Mesenchymal stem cell (in vitro differentiated cells and primary cell): ENCODE results near the gene BCL3.
A peak's percentile ranks its signal among the peaks of the same experiment; 100 is the strongest.

Experiments used
- DNase-seq: peaks from one replicate; pipeline ENCODE4 v3.0.0-alpha.2; 2013
- H2AFZ ChIP-seq: one replicate; pipeline ENCODE4 v1.6.1; 2013; ENCODE audit warnings: low read depth, mild to moderate bottlenecking, control low read depth, inconsistent platforms, low read length, moderate library complexity
- H2AK5ac ChIP-seq: 2 replicates; pipeline ENCODE4 v1.6.1; 2013; ENCODE audit warnings: low read length, moderate library complexity, mild to moderate bottlenecking, inconsistent platforms; ENCODE audit not compliant: severe bottlenecking
- H2BK120ac ChIP-seq: one replicate; pipeline ENCODE4 v1.6.1; 2013; ENCODE audit warnings: low read depth, mild to moderate bottlenecking, inconsistent platforms, low read length, moderate library complexity
- H2BK12ac ChIP-seq, 2 experiments: one replicate each; pipeline ENCODE4 v1.6.1; 2013; ENCODE audit warnings: inconsistent platforms in 2 of 2, low read length in 2 of 2, mild to moderate bottlenecking in 2 of 2, moderate library complexity in 2 of 2, control low read depth in 1 of 2
- H2BK15ac ChIP-seq: one replicate; pipeline ENCODE4 v1.6.1; 2013; ENCODE audit warnings: mild to moderate bottlenecking, low read depth, inconsistent platforms; ENCODE audit not compliant: poor library complexity, severe bottlenecking
- H2BK5ac ChIP-seq: 2 replicates; pipeline ENCODE4 v1.6.1; 2013; ENCODE audit warnings: low read depth, mild to moderate bottlenecking, low read length, control low read depth, inconsistent platforms; ENCODE audit not compliant: poor library complexity, severe bottlenecking
- H3K14ac ChIP-seq, 2 experiments: one replicate each; pipeline ENCODE4 v1.6.1; 2013; ENCODE audit warnings: inconsistent platforms in 2 of 2, low read length in 2 of 2, control low read depth in 1 of 2, mild to moderate bottlenecking in 1 of 2, moderate library complexity in 1 of 2
- H3K18ac ChIP-seq, 2 experiments: one replicate each; pipeline ENCODE4 v1.6.1; 2013; ENCODE audit warnings: inconsistent platforms in 2 of 2, low read length in 2 of 2, control low read depth in 1 of 2, low read depth in 1 of 2, mild to moderate bottlenecking in 1 of 2
- H3K23ac ChIP-seq, 2 experiments: one replicate each; pipeline ENCODE4 v1.6.1; 2013; ENCODE audit warnings: inconsistent platforms in 2 of 2, low read length in 2 of 2, mild to moderate bottlenecking in 2 of 2, moderate library complexity in 2 of 2, control low read depth in 1 of 2
- H3K27ac ChIP-seq: 2 replicates; pipeline ENCODE4 v1.5.1; 2013; ENCODE audit warnings: mild to moderate bottlenecking, moderate library complexity, low read length, control low read depth, inconsistent platforms; ENCODE audit not compliant: poor library complexity, severe bottlenecking
- H3K27me3 ChIP-seq, 2 experiments: 2 replicates each; pipeline versions ENCODE4 v1.6.1 to v1.7.0; 2013; ENCODE audit warnings: low read length in 2 of 2, mild to moderate bottlenecking in 2 of 2, moderate library complexity in 2 of 2, control low read depth in 1 of 2, inconsistent platforms in 1 of 2; ENCODE audit not compliant: control insufficient read depth in 1 of 2, insufficient read depth in 1 of 2
- H3K36me3 ChIP-seq, 2 experiments: 2 replicates each; pipeline versions ENCODE4 v1.6.1 to v1.7.0; 2013; ENCODE audit warnings: low read length in 2 of 2, control low read depth in 1 of 2, inconsistent platforms in 1 of 2, low read depth in 1 of 2, mild to moderate bottlenecking in 1 of 2; ENCODE audit not compliant: insufficient read depth in 2 of 2, control insufficient read depth in 1 of 2
- H3K4ac ChIP-seq, 2 experiments: one replicate each; pipeline ENCODE4 v1.6.1; 2013; ENCODE audit warnings: inconsistent platforms in 2 of 2, low read length in 2 of 2, mild to moderate bottlenecking in 2 of 2, moderate library complexity in 2 of 2, control low read depth in 1 of 2, low read depth in 1 of 2
- H3K4me1 ChIP-seq: 2 replicates; pipeline ENCODE4 v1.6.1; 2013; ENCODE audit warnings: low read depth, low read length, control low read depth; ENCODE audit not compliant: control insufficient read depth, insufficient read depth
- H3K4me2 ChIP-seq: 2 replicates; pipeline ENCODE4 v1.6.1; 2013; ENCODE audit warnings: low read length, mild to moderate bottlenecking, inconsistent platforms; ENCODE audit not compliant: poor library complexity, severe bottlenecking
- H3K4me3 ChIP-seq, 2 experiments: 2 replicates each; pipeline versions ENCODE4 v1.5.1 to v1.7.0; 2013; ENCODE audit warnings: low read length in 2 of 2, mild to moderate bottlenecking in 2 of 2, control low read depth in 1 of 2, low read depth in 1 of 2; ENCODE audit not compliant: insufficient read depth in 1 of 2
- H3K79me1 ChIP-seq: replicated peaks from 2 replicates; pipeline ENCODE4 v1.6.1; 2013; ENCODE audit warnings: mild to moderate bottlenecking, control low read depth, low read length, inconsistent platforms; ENCODE audit not compliant: poor library complexity, severe bottlenecking
- H3K9ac ChIP-seq: 2 replicates; pipeline ENCODE4 v1.7.0; 2013; ENCODE audit warnings: mild to moderate bottlenecking, low read length, moderate library complexity
- H3K9me3 ChIP-seq: 2 replicates; pipeline ENCODE4 v1.7.0; 2013; ENCODE audit warnings: mild to moderate bottlenecking, low read length; ENCODE audit not compliant: control insufficient read depth
- H4K8ac ChIP-seq: one replicate; pipeline ENCODE4 v1.6.1; 2013; ENCODE audit warnings: inconsistent platforms, mild to moderate bottlenecking, low read length, moderate library complexity
- H4K91ac ChIP-seq: one replicate; pipeline ENCODE4 v1.6.1; 2013; ENCODE audit warnings: mild to moderate bottlenecking, low read length, inconsistent platforms
- WGBS: methylation state at CpG from one replicate; pipeline ENCODE4 v1.1.7; 2013; ENCODE audit warnings: mixed read lengths; 5-methylcytosine and 5-hydroxymethylcytosine counted together

BCL3 gene

DNA sequence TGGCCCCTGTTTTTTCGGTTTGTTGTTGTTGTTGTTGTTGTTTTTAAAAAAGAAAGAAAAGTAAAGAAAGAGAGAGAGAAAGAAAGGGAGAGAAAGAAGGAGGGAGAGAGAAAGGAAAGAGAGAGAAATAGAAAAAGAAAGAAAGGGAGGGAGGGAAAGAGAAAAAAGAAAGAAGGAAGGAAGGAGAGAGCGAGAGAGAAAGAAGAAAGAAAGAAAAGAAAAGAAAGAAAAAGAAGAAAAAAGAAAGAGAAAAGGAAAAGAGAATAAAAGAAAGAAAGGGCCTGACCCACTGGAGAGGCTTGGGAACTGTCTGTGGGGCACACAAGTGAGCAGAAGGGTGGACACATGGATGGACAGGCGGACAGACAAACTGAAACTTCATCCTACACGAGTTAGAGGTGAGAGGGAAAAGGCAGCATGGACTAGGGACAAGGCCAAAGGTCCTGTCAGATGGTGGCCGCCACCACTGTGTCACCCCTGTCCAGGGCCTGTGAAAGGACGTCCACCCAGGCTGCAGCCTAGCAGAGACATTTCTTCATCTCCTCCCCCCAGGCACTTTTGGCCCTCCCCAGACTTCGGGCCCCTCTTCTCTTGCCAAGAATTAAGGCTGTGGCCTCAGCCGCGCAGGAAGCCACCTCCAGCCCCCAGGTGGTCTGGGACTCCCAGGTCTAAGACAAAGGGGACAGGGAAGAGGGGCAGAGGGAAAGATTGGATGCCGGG lies 51.3 kb downstream of the BCL3 start:
- Histone ChIP-seq H3K23ac (no peak overlapping the region), H2AK5ac (peak overlapping the region; percentile 14), H3K4me2 (no peak overlapping the region), H2AFZ (no peak overlapping the region), H2BK120ac (no peak overlapping the region), H3K4ac (no peak overlapping the region), H3K14ac (no peak overlapping the region), H3K27me3 (peaks cover 3 to 4% of the 10 kb centered on the region in 2 experiments), H4K91ac (peak overlapping the region; percentile 5), H4K8ac (no peak overlapping the region), H3K79me1 (no peaks in the 10 kb centered on the region), H3K9ac (no peak overlapping the region), H3K4me3 (no peak overlapping the region), H2BK12ac (no peak overlapping the region), H3K27ac (no peak overlapping the region), H3K9me3 (peaks cover 3% of the 10 kb centered on the region), H2BK5ac (no peak overlapping the region), H3K36me3 (no peaks in the 10 kb centered on the region), H3K4me1 (peaks cover 8% of the 10 kb centered on the region), H2BK15ac (peak overlapping the region; percentile 4), H3K18ac (no peak overlapping the region)
- no peak for DNase-seq
- WGBS, result 65% methylated on average over 8 of the region's 10 CpGs

DNA sequence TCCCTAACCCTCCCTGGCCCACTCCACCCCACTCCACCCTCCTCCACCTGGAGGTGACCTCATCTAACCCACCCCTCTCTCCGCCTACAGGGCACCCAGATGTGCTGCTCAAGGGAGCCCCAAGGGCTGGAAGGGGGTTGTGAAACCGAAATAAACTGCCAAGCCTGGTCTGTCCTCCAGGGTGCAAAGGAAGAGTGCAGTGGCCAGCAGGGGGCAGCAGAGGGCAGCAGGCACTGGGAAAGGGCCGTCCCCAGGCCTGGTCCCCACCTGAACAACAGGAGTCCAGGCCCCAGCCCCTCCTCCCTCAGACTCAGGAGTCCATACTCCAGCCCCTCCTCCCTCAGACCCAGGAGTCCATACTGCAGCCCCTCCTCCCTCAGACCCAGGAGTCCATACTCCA lies 52.0 kb downstream of the BCL3 start:
- Histone ChIP-seq H4K91ac (no peak overlapping the region), H3K27me3 (peaks cover 3 to 4% of the 10 kb centered on the region in 2 experiments), H3K9ac (no peak overlapping the region), H2AK5ac (peak overlapping the region; percentile 14), H3K18ac (peak overlapping the region; percentile 44 to 63), H3K79me1 (no peaks in the 10 kb centered on the region), H2BK120ac (no peak overlapping the region), H3K4me3 (no peak overlapping the region), H2BK5ac (no peak overlapping the region), H3K23ac (no peak overlapping the region), H3K14ac (no peak overlapping the region), H3K27ac (no peak overlapping the region), H3K4me2 (no peak overlapping the region), H3K4me1 (peaks cover 8% of the 10 kb centered on the region), H3K4ac (no peak overlapping the region), H2BK12ac (no peak overlapping the region), H4K8ac (peak overlapping the region; percentile 73), H3K9me3 (peaks cover 3% of the 10 kb centered on the region), H2BK15ac (no peak overlapping the region), H2AFZ (peak overlapping the region; percentile 8), H3K36me3 (no peaks in the 10 kb centered on the region)
- 6% methylated on average over 3 of the region's 3 CpGs for WGBS
- DNase-seq, result peak; percentile 82

DNA sequence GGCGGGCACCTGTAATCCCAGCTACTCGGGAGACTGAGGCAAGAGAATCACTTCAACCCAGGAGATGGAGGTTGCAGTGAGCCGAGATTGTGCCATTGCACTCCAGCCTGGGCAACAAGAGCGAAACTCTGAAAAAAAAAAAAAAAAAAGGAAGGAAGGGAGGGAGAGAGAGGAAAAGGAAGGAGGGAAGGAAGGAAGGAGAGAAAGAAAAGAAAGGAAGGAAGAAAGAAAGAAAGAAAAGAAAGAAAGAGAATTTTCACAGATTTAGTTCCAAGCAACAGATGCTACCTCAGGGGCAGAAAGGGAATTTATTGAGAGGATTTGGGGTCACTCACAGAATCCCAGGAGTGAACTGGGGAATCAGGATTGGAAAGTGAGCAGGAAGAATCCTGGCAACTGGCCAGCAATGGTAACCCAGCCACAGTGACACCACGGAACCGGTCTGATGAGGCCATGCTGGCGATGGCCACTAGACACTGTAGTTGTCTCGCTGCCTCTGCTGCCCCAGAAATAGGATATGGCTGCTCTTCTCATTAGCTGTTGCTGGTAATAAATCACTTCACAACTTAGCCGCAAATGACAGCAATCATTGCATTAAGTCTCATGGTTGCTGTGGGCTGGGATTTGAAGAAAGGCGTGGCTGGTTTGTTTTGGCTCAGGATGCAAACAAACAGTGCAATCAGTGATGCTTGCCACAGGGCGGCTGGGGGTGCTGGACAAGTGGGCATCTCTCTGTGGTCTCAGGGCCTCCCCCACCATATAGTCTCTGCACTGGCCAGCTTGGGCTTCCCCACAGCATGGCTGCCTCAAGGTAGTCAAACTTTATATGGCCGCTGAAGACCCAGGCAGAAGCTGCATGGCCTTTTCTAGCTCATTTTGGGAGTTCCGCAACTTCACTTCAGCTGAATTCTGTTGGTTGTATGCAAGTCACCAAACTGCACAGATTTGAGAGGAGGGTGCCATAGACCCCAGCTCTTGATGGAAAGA lies 55.2 kb downstream of the BCL3 start:
- Histone ChIP-seq H3K4me2 (no peak overlapping the region), H2AK5ac (no peak overlapping the region), H3K18ac (no peak overlapping the region), H3K36me3 (no peaks in the 10 kb centered on the region), H2BK15ac (no peak overlapping the region), H2BK120ac (no peak overlapping the region), H2BK5ac (no peak overlapping the region), H3K4me1 (peaks cover 19% of the 10 kb centered on the region), H3K23ac (no peak overlapping the region), H2AFZ (no peak overlapping the region), H3K9ac (no peak overlapping the region), H3K14ac (no peak overlapping the region), H3K9me3 (peaks cover 3% of the 10 kb centered on the region), H3K4ac (no peak overlapping the region), H3K4me3 (no peak overlapping the region), H2BK12ac (no peak overlapping the region), H3K27ac (no peak overlapping the region), H4K91ac (no peak overlapping the region), H3K79me1 (no peaks in the 10 kb centered on the region), H3K27me3 (peaks cover 3 to 4% of the 10 kb centered on the region in 2 experiments), H4K8ac (no peak overlapping the region)
- no peak for DNase-seq
- WGBS, result 95% methylated on average over 12 of the region's 13 CpGs

DNA sequence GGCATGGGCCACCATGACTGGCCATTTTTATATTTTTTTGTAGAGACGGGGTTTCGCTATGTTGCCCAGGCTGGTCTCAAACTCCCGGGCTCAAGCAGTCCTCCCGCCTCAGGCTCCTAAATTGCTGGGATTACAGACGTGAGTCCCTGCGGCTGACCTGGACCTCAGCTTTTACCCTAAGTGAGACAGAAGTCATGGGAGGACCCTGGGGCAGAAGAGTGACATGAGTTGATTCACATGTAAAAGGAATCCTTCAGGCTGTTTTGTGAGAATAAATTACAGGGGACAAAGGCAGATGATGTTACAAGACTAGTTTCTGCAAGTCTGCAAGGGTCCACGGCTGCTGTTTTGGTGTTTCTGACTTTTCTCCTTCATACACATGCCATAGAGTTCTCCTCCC lies 57.8 kb downstream of the BCL3 start:
- no peak overlapping the region for H3K27ac ChIP-seq
- H3K79me1 ChIP-seq, result no peaks in the 10 kb centered on the region
- no peak overlapping the region for H4K91ac ChIP-seq
- H4K8ac ChIP-seq, result no peak overlapping the region
- peaks cover 32% of the 10 kb centered on the region for H3K4me1 ChIP-seq
- H3K4ac ChIP-seq, result no peak overlapping the region
- no peak overlapping the region for H3K23ac ChIP-seq
- peaks cover 3% of the 10 kb centered on the region for H3K9me3 ChIP-seq
- no peak for DNase-seq
- no peak overlapping the region for H3K18ac ChIP-seq
- no peaks in the 10 kb centered on the region for H3K36me3 ChIP-seq
- H2BK15ac ChIP-seq, result no peak overlapping the region
- no peak overlapping the region for H3K4me3 ChIP-seq
- no peak overlapping the region for H3K9ac ChIP-seq
- H2AK5ac ChIP-seq, result no peak overlapping the region
- H2BK5ac ChIP-seq, result no peak overlapping the region
- H2AFZ ChIP-seq, result no peak overlapping the region
- no peak overlapping the region for H3K4me2 ChIP-seq
- peaks cover 3 to 11% of the 10 kb centered on the region in 2 experiments for H3K27me3 ChIP-seq
- H2BK120ac ChIP-seq, result no peak overlapping the region
- WGBS, result 78% methylated on average over 7 of the region's 7 CpGs
- no peak overlapping the region for H3K14ac ChIP-seq
- no peak overlapping the region for H2BK12ac ChIP-seq
